ENCODE data around the gene BMPER. TPM values are rescaled to one million over a fixed set of nuclear protein-coding genes. Genes with fewer than 3 reads are reported as not detected.

Gene BMPER
- total RNA-seq, 2 experiments from 2014 or later, result not detected

DNA sequence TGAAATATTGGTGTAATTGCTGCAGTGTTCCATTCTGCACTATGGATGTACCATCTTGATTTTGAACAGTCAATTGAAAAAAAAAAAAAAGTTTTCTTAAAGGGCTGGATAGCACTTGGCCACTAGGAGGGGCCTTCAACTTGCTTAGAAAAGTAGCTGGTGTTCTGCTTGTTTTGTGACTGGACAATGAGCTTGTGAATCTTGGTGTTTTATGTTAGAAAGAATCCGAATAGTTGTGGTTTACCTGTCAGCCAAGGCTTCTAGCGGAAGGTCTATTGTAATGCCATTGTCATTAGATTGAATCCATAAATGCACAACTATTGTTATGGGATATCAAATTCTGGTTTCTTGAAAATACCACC, 77.1 kb downstream of the BMPER start:
- CTCF ChIA-PET, result no interaction called here
- no peak overlapping the region for H3K27ac Mint-ChIP-seq
- H3K27me3 Mint-ChIP-seq (ENCODE audit: low read depth), result peaks cover 4% of the 10 kb centered on the region
- H3K4me3 Mint-ChIP-seq, result no peak overlapping the region
- DNase-seq, result no peak
- H3K36me3 Mint-ChIP-seq (ENCODE audit: low read depth), result no peaks in the 10 kb centered on the region
- no peaks in the 10 kb centered on the region for H3K4me1 Mint-ChIP-seq (ENCODE audit: low read depth)
- no peaks in the 10 kb centered on the region for H3K9me3 Mint-ChIP-seq
- intact Hi-C loops (cut with micrococcal nuclease), result no loop called here

DNA sequence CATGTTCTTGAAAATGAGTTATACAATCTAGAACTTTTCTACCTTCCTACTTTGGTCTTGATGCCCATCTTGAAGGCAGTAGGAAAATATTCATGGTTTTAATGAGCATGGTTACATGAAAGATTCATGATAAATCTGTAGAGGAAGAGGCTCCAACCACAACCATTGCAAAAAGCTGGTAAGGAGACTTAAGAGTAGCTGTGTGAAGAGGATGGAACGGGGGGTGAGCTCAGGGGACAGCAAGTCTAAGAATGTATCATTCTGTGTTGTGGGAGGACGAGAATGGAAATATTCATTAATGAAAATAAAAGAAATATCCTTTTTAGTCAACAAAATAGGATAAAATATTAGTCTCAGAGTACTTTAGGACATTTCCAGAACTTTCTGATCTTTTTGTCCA, 81.1 kb downstream of the BMPER start:
- Mint-ChIP-seq H3K27ac (no peak overlapping the region), H3K27me3 (ENCODE audit: low read depth) (peaks cover 1% of the 10 kb centered on the region), H3K9me3 (no peaks in the 10 kb centered on the region), H3K4me3 (no peak overlapping the region), H3K4me1 (ENCODE audit: low read depth) (no peaks in the 10 kb centered on the region), H3K36me3 (ENCODE audit: low read depth) (no peaks in the 10 kb centered on the region)
- DNase-seq, result no peak
- CTCF ChIA-PET, result no interaction called here
- intact Hi-C loops (cut with micrococcal nuclease), result no loop called here

DNA sequence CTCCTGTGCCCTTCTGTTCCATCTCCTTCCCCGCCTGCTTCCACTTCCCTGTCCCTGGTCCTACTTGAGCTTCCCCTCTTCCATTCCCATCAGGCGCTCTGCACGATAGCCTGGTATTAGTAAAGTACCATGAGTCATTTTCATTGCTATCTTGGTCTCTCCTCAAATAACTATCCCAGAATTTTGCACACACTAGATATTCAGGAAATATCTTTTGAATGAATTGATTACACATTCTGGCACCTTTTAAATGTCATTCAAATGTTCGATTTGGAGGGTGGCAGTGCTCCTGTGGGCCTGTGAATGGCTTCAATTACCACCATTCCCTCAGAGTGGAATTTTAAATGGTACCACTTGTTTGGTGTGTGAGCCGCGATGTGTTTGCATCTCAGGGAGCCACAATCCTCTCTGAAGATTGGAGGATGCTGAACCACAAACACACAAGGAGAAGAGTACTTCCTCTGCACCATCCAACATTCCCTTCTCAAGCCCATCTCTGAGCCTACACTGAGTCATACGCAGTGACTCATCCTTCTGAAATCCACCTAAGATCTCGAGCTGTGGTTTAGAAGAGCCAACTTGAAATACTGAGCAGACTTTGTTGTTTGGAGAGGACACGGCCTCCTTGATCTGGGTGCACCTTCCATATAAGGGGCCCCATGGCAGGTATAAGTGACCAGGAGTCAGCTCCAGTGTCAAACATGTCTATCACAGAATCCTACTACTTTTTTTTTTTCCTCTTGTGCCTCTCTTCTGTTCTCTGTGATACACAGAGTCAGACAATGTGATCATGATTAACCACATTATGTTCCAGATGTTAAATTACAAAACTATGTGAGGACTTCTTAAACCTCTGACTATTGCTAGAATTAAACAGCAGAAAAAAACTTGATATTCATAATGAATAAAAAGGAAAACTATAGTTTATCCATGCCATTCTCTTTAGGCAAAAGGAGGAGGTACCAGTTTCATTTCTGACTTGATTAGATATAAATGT, 81.9 kb downstream of the BMPER start:
- Mint-ChIP-seq H3K4me1 (ENCODE audit: low read depth) (no peaks in the 10 kb centered on the region), H3K4me3 (no peak overlapping the region), H3K27me3 (ENCODE audit: low read depth) (peaks cover 1% of the 10 kb centered on the region), H3K36me3 (ENCODE audit: low read depth) (no peaks in the 10 kb centered on the region), H3K9me3 (no peaks in the 10 kb centered on the region), H3K27ac (no peak overlapping the region)
- DNase-seq, result no peak
- CTCF ChIA-PET, result no interaction called here
- intact Hi-C loops (cut with micrococcal nuclease), result no loop called here

DNA sequence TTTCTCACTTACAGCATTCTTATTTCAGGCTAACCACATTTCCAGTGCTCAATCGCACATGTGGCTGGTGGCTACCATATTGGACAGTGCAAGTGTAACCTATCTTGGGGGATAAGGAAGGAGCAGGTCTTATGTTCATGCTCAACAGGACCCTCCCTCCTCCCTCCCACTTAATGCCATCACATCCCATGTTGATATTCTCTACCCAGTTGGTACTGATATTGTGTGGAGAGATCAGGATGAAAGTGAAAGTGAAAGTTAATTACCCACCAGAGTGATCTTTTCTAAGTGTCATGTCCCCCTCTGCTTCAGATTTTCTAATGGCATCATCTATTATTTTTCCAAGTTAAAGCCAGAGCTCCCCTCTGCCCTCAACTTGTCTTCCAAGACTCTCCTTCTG, 91.6 kb downstream of the BMPER start:
- no peak for DNase-seq
- Mint-ChIP-seq H3K4me1 (ENCODE audit: low read depth) (peaks cover 6% of the 10 kb centered on the region), H3K4me3 (no peak overlapping the region), H3K9me3 (peaks cover 4% of the 10 kb centered on the region), H3K27me3 (ENCODE audit: low read depth) (no peaks in the 10 kb centered on the region), H3K36me3 (ENCODE audit: low read depth) (no peaks in the 10 kb centered on the region), H3K27ac (no peak overlapping the region)
- intact Hi-C loops (cut with micrococcal nuclease), result no loop called here
- CTCF ChIA-PET, result no interaction called here

DNA sequence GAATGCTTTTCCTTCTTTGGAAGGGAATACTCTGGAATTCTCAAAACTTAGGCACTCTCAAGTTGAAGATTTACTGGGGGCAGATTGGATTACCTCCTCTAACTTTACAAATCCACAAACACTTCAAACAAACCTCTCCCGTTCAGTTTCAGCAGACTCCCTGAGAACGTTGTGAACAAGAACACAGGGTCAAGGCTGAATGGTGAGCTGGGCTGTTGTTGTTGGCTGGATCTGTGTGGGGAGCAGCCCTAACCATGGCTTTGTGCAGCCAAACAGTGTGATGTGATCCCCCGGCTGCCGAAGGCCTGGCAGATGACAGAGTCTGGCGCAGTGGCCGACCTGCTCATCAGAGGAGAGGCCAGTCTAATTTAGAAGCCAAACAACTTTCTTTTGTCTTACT, 93.1 kb downstream of the BMPER start:
- Mint-ChIP-seq H3K36me3 (ENCODE audit: low read depth) (no peaks in the 10 kb centered on the region), H3K4me3 (no peak overlapping the region), H3K27me3 (ENCODE audit: low read depth) (no peaks in the 10 kb centered on the region), H3K27ac (no peak overlapping the region), H3K4me1 (ENCODE audit: low read depth) (peaks cover 6% of the 10 kb centered on the region), H3K9me3 (peaks cover 8% of the 10 kb centered on the region)
- intact Hi-C loops (cut with micrococcal nuclease), result no loop called here
- no peak for DNase-seq
- CTCF ChIA-PET, result no interaction called here

DNA sequence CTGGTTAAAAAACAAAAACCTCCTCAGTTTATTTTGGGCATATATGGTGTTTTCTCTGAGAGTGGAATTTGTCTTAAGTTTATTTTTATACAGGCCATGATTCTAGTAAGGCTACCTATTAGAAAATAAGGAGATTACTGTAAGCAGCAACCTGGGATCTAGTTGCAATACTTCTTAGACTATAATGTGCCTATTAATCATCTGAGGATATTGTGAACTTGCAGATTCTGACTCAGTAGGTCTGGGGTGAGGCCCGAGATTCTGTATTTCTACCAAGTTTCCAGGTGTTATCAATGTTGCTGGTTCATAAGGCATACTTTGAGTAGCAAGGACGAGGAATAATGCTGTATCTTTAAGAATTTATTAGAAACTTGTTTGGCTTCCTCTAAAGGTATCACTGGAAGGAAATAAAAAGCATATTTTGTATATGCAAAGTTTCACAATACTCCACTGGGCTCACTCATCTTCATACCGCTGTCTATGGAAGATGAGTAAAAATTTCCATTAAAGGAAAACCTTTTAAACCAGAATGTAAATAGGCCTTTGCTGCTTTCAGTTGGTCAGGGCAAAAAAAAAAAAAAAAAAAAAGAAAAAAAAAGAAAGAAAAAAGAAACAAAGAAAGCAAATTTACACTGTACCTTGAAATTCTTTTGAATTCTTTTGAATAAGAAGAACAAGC, 105.8 kb downstream of the BMPER start:
- Mint-ChIP-seq H3K27me3 (ENCODE audit: low read depth) (peaks cover 8% of the 10 kb centered on the region), H3K4me3 (no peak overlapping the region), H3K36me3 (ENCODE audit: low read depth) (no peaks in the 10 kb centered on the region), H3K9me3 (no peaks in the 10 kb centered on the region), H3K27ac (no peak overlapping the region), H3K4me1 (ENCODE audit: low read depth) (no peaks in the 10 kb centered on the region)
- intact Hi-C loops (cut with micrococcal nuclease), result no loop called here
- DNase-seq, result no peak
- CTCF ChIA-PET, result no interaction called here

DNA sequence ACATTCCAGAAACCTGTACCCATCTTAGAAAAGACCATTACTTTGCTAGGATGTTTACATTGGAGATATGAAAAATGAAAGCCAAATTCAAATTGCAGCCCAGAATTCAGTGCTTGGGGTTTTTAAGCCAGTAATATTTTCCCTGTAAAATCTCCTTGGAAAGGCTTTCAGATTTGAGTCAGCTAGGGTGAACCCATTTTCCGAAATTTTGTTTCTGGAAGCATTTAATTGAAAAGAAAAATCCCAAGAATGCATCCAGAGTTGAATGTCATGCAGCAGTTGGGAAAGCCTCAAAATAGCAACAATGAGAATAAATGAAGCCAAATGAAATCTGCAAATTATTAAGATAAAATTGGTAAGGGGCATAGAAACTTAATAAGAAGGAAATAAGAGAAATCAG, 106.4 kb downstream of the BMPER start:
- no peaks in the 10 kb centered on the region for H3K36me3 Mint-ChIP-seq (ENCODE audit: low read depth)
- H3K4me1 Mint-ChIP-seq (ENCODE audit: low read depth), result no peaks in the 10 kb centered on the region
- intact Hi-C loops (cut with micrococcal nuclease), result no loop called here
- no peak overlapping the region for H3K4me3 Mint-ChIP-seq
- CTCF ChIA-PET, result no interaction called here
- no peaks in the 10 kb centered on the region for H3K9me3 Mint-ChIP-seq
- peaks cover 8% of the 10 kb centered on the region for H3K27me3 Mint-ChIP-seq (ENCODE audit: low read depth)
- DNase-seq, result no peak
- H3K27ac Mint-ChIP-seq, result no peak overlapping the region

DNA sequence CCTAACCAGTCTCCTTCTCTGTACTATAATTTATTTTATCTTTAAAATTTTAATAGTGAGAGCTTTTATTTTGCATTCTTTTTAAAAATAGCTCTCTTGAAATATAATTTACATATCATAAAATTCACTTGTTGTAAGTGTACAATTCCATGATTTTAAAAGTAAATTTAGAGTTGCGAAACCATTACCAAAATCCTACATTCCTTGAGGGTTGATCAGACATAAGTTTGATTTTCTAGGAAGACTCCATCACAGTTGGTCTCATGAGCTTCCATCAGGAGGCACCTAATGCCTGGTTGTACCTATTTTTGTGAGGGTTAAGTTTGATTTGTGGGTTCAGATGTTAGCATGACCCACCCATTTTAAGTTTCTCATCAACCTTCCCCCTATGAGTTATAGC, 108.1 kb downstream of the BMPER start:
- Mint-ChIP-seq H3K9me3 (no peaks in the 10 kb centered on the region), H3K36me3 (ENCODE audit: low read depth) (no peaks in the 10 kb centered on the region), H3K27me3 (ENCODE audit: low read depth) (peaks cover 10% of the 10 kb centered on the region), H3K4me1 (ENCODE audit: low read depth) (no peaks in the 10 kb centered on the region), H3K4me3 (no peak overlapping the region), H3K27ac (no peak overlapping the region)
- CTCF ChIA-PET, result no interaction called here
- DNase-seq, result no peak
- intact Hi-C loops (cut with micrococcal nuclease), result no loop called here

DNA sequence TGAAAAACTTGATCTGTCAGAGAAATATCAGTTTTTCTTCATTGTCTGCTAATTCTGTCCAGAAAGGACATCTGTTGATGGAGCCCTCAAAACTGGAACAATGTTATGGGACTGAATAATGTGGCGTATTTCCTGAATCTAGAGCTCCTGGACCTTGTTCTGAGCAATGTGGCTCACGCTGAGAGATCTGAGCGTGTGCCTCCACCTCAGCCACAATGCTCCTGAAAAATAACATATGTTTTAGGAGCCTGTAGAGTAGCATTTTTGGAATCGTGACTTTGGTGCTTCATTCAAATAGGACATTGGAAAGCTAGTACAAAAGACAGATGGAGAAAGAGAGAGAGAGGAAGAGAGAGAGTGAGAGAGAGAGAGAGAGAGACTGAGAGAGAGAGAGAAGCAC, 110.3 kb downstream of the BMPER start:
- intact Hi-C loops (cut with micrococcal nuclease), result no loop called here
- Mint-ChIP-seq H3K27me3 (ENCODE audit: low read depth) (peaks cover 6% of the 10 kb centered on the region), H3K36me3 (ENCODE audit: low read depth) (no peaks in the 10 kb centered on the region), H3K9me3 (no peaks in the 10 kb centered on the region), H3K4me1 (ENCODE audit: low read depth) (no peaks in the 10 kb centered on the region), H3K27ac (no peak overlapping the region), H3K4me3 (no peak overlapping the region)
- CTCF ChIA-PET, result no interaction called here
- DNase-seq, result no peak

DNA sequence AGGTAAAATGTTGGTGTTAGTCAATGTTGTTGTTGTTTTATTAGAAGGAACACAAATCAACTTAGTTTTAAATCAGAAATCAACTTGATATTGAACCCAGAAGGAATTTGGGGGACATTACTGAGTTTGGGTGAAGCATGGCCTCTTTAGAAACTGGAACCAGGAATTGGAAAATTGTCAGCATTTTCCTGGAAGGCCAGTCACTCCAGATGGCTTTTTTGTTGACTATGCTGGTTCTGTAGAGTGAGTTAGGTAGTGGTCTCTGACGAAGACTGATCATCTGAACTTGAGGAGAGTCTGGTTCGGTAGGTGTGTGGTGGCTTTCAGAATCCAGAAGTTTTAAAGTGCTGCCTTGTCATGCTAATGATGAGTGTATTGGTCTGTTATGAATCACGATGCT, 111.5 kb downstream of the BMPER start:
- Mint-ChIP-seq H3K4me1 (ENCODE audit: low read depth) (no peaks in the 10 kb centered on the region), H3K36me3 (ENCODE audit: low read depth) (no peaks in the 10 kb centered on the region), H3K9me3 (no peaks in the 10 kb centered on the region), H3K27ac (no peak overlapping the region), H3K27me3 (ENCODE audit: low read depth) (peaks cover 6% of the 10 kb centered on the region), H3K4me3 (no peak overlapping the region)
- CTCF ChIA-PET, result no interaction called here
- intact Hi-C loops (cut with micrococcal nuclease), result no loop called here
- DNase-seq, result no peak

DNA sequence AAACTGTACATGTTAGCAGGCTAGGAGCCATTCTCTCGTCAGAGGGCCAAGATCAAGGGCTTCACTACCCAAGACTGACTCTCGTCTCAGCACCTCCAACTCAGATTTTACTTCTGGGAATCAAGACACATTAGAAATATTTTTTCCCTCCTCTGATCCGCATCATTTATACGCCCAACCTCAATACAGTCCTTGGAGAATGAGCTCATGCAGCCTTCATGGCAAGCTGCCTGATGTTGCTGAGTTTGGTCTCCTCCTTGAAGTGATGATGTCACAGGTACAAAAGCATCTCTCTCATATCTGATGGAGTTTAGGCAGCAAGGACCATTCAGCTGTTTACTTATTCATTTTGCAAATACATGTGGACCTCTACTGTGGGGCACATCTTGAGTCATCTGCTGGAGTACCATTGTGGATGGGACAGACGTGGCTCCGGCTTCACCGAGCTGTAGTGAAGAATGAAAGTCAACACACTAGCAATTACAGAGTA, 114.0 kb downstream of the BMPER start:
- no peaks in the 10 kb centered on the region for H3K36me3 Mint-ChIP-seq (ENCODE audit: low read depth)
- CTCF ChIA-PET, result no interaction called here
- DNase-seq, result no peak
- peaks cover 6% of the 10 kb centered on the region for H3K27me3 Mint-ChIP-seq (ENCODE audit: low read depth)
- no peak overlapping the region for H3K27ac Mint-ChIP-seq
- H3K9me3 Mint-ChIP-seq, result no peaks in the 10 kb centered on the region
- intact Hi-C loops (cut with micrococcal nuclease), result no loop called here
- no peaks in the 10 kb centered on the region for H3K4me1 Mint-ChIP-seq (ENCODE audit: low read depth)
- H3K4me3 Mint-ChIP-seq, result no peak overlapping the region

DNA sequence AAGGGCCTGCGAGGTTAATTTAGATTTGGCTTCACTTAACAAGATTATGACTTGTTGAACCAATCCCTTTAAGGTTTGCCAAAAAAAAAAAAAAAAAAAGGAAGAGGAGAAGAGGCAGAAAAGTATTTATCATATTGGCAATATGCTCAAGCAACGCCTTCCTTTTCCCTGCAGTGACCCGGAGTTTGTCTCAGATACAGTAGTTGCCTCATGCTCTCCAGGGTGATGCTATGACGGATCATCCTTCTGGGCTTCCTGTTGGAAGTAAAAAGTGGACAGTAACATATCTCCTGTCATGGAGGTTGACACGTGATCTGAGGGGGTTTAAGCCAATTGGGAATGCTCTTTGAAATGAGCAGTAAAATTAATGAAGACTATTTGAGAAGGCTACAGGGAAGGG, 117.3 kb downstream of the BMPER start:
- Mint-ChIP-seq H3K27ac (no peak overlapping the region), H3K4me3 (no peak overlapping the region), H3K4me1 (ENCODE audit: low read depth) (no peaks in the 10 kb centered on the region), H3K27me3 (ENCODE audit: low read depth) (peaks cover 11% of the 10 kb centered on the region), H3K9me3 (no peaks in the 10 kb centered on the region), H3K36me3 (ENCODE audit: low read depth) (no peaks in the 10 kb centered on the region)
- CTCF ChIA-PET, result no interaction called here
- no peak for DNase-seq
- intact Hi-C loops (cut with micrococcal nuclease), result no loop called here

DNA sequence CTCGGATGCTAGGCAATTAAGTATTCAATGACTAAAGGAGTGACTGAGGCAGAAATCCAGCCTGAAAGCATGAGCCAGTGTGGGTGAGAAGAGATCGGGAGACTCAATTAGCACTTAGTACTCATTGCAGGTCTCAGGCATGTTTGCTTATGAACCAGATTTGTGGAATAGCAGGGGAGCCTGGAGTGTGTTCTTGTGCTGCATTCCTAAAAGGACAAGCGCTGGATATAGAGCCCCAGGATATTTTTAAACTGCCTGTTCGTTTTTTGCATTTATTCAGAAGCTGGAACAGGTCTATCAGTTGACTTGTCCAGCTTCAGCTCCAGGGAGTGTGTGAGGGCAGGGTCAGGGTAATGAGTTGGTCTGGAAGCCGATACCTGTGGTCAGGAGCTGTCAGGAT, 120.3 kb downstream of the BMPER start:
- intact Hi-C loops (cut with micrococcal nuclease), result no loop called here
- no peaks in the 10 kb centered on the region for H3K9me3 Mint-ChIP-seq

More for the DNA sequence above, 120.3 kb downstream of the BMPER start:
- no peak for DNase-seq
- Mint-ChIP-seq H3K36me3 (ENCODE audit: low read depth) (no peaks in the 10 kb centered on the region), H3K27ac (no peak overlapping the region), H3K27me3 (ENCODE audit: low read depth) (peaks cover 7% of the 10 kb centered on the region), H3K4me3 (no peak overlapping the region), H3K4me1 (ENCODE audit: low read depth) (no peaks in the 10 kb centered on the region)
- CTCF ChIA-PET, result no interaction called here

Data from activated naive CD4-positive, alpha-beta T cell treated with anti-CD3 and anti-CD28 coated beads for 36 hours (primary cell).